CD4-positive, alpha-beta T cell (primary cell): ENCODE measurements around the gene TCN2. TPM values are rescaled to one million over a fixed set of nuclear protein-coding genes. Genes with fewer than 3 reads are reported as not detected.

Experiments used
- ATAC-seq: fragments of 200-7000 bp; cut with Tn5 transposase; one replicate; pipeline ENCODE4 v1.10.0; 2022; ENCODE audit warnings: mild to moderate bottlenecking; ENCODE audit not compliant: poor library complexity
- CTCF ChIA-PET: fragments of 350-600 bp; sonication (Branson Sonifier 250); formaldehyde crosslinking; loops from one replicate; lab custom pipeline; 2021; ENCODE audit warnings: antibody characterized with exemption, inconsistent platforms; lab: Charles Lee
- POLR2A ChIA-PET: fragments of 350-600 bp; sonication (Branson Sonifier 250); formaldehyde crosslinking; loops from one replicate; lab custom pipeline; 2021; ENCODE audit warnings: antibody characterized with exemption, inconsistent platforms; lab: Charles Lee
- DNase-seq, 14 experiments: peaks; one replicate each; pipeline ENCODE4 v3.0.0-alpha.2; 2013 to 2020; ENCODE audit warnings: mixed read lengths in 2 of 14
- H3K27ac ChIP-seq, 2 donors: one replicate each; pipeline versions ENCODE4 v1.5.1 to v1.7.0; 2013; ENCODE audit warnings: low read length in 2 of 2, low read depth in 1 of 2, mild to moderate bottlenecking in 1 of 2
- H3K27me3 ChIP-seq, 2 experiments: 1 replicate in 1 of 2; 2 replicates in 1 of 2; pipeline versions ENCODE4 v1.6.1 to v1.7.0; 2013; ENCODE audit warnings: low read length in 2 of 2, control low read depth in 1 of 2, mild to moderate bottlenecking in 1 of 2, moderate library complexity in 1 of 2; ENCODE audit not compliant: insufficient read depth in 2 of 2, control insufficient read depth in 1 of 2
- H3K36me3 ChIP-seq: one replicate; pipeline ENCODE4 v1.6.1; 2013; ENCODE audit warnings: low read length, control low read depth; ENCODE audit not compliant: insufficient read depth
- H3K4me1 ChIP-seq: one replicate; pipeline ENCODE4 v1.6.1; 2013; ENCODE audit warnings: low read length, control low read depth; ENCODE audit not compliant: insufficient read depth
- H3K4me3 ChIP-seq: one replicate; pipeline ENCODE4 v1.5.1; 2013; ENCODE audit warnings: mild to moderate bottlenecking, low read length, moderate library complexity
- H3K9me3 ChIP-seq, 2 experiments: 1 replicate in 1 of 2; 2 replicates in 1 of 2; pipeline versions ENCODE4 v1.6.1 to v1.7.0; 2013; ENCODE audit warnings: low read length in 2 of 2, mild to moderate bottlenecking in 2 of 2, control low read depth in 1 of 2, moderate library complexity in 1 of 2; ENCODE audit not compliant: control insufficient read depth in 1 of 2, insufficient read depth in 1 of 2
- H3K27ac Mint-ChIP-seq: one replicate; pipeline ENCODE4 v1.8.0; 2020; ENCODE audit warnings: mixed read lengths
- H3K27me3 Mint-ChIP-seq: one replicate; pipeline ENCODE4 v1.8.0; 2021; ENCODE audit warnings: mixed read lengths
- H3K36me3 Mint-ChIP-seq: one replicate; pipeline ENCODE4 v1.8.0; 2021; ENCODE audit warnings: low read depth, mixed read lengths
- H3K4me1 Mint-ChIP-seq: one replicate; pipeline ENCODE4 v1.8.0; 2021; ENCODE audit warnings: low read depth, mixed read lengths
- H3K4me3 Mint-ChIP-seq: one replicate; pipeline ENCODE4 v1.8.0; 2020; ENCODE audit warnings: mild to moderate bottlenecking, mixed read lengths
- H3K9me3 Mint-ChIP-seq: one replicate; pipeline ENCODE4 v1.8.0; 2020; ENCODE audit warnings: mixed read lengths
- intact Hi-C, 2 experiments: fragments of 100-400 bp; cut with DNase I in 1 of 2; cut with micrococcal nuclease in 1 of 2; formaldehyde crosslinking; loops; one replicate each; pipeline versions ENCODE4 v1.15.1 to v1.9.0; 2023 to 2025; cut with DNase I, micrococcal nuclease
- total RNA-seq, 174 experiments: library from RNA in 2 of 174; stranded (reverse) in 2 of 174; gene quantifications; one replicate each; pipeline ENCODE4 v1.2.3 and lab custom pipeline; 2021 to 2026
- TF ChIP-seq, protein P1 (sequence below): fragments of 200-600 bp; IDR thresholded peaks from one replicate; pipeline ENCODE4 v1.8.0; 2022; ENCODE audit warnings: antibody characterized with exemption, mild to moderate bottlenecking

The TCN2 gene
- total RNA-seq, 2 experiments from 2014 or later: 0.52 to 0.53 TPM

DNA sequence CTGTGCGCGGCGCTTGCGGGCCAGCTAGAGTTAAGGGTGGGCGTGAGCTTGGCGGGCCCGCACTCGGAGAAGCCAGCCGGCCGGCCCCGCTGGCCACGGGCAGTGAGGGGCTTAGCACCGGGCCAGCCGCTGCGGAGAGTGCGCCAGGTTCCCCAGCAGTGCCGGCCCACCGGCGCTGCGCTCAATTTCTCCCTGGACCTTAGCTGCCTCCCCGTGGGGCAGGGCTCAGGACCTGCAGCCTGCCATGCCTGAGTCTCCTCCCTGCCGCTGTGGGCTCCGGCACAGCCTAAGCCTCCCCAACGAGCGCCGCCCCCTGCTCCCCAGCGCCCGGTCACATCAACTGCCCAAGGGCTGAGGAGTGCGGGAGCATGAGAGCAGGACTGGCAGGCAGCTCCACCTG is 10.1 kb upstream of the TCN2 start:
- Histone ChIP-seq H3K4me3 (no peak overlapping the region), H3K4me1 (peaks cover 6% of the 10 kb centered on the region), H3K27me3 (no peaks in the 10 kb centered on the region), H3K9me3 (no peaks in the 10 kb centered on the region), H3K27ac (no peak overlapping the region), H3K36me3 (no peaks in the 10 kb centered on the region)
- DNase-seq (no peak), ATAC-seq (no peak)
- H3K4me3 Mint-ChIP-seq: no peak overlapping the region
- no peaks in the 10 kb centered on the region for H3K9me3 Mint-ChIP-seq
- H3K27ac Mint-ChIP-seq: no peak overlapping the region
- no peaks in the 10 kb centered on the region for H3K36me3 Mint-ChIP-seq
- intact Hi-C loops: loop anchor here in 1 of 2 experiments (10.0 kb wide), 3 partner anchors 888 to 1348 kb away; partner anchors contain the start of genes DEPDC5, EIF4ENIF1, PRR14L and YWHAH
- POLR2A ChIA-PET: no interaction called here
- no peaks in the 10 kb centered on the region for H3K27me3 Mint-ChIP-seq
- TF ChIP-seq, protein P1, sequence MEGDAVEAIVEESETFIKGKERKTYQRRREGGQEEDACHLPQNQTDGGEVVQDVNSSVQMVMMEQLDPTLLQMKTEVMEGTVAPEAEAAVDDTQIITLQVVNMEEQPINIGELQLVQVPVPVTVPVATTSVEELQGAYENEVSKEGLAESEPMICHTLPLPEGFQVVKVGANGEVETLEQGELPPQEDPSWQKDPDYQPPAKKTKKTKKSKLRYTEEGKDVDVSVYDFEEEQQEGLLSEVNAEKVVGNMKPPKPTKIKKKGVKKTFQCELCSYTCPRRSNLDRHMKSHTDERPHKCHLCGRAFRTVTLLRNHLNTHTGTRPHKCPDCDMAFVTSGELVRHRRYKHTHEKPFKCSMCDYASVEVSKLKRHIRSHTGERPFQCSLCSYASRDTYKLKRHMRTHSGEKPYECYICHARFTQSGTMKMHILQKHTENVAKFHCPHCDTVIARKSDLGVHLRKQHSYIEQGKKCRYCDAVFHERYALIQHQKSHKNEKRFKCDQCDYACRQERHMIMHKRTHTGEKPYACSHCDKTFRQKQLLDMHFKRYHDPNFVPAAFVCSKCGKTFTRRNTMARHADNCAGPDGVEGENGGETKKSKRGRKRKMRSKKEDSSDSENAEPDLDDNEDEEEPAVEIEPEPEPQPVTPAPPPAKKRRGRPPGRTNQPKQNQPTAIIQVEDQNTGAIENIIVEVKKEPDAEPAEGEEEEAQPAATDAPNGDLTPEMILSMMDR: no peak
- CTCF ChIA-PET: no interaction called here
- no peaks in the 10 kb centered on the region for H3K4me1 Mint-ChIP-seq

DNA sequence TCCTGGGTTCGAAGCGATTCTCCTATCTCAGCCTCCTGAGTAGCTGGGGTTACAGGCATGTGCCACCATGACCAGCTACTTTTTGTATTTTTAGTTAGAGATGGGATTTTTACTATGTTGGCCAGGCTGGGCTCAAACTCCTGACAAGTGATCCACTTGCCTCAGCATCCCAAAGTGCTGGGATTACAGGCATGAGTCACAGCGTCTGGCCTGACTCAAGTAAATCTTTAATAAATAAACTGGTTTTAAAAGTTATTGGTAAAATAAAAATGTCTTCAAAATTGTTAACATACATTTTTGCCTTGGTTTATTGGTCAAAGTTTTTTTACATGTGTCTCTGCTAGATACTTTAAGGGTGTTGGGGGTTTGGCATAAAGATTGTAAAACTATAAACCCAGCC is 8.0 kb upstream of the TCN2 start:
- H3K4me1 ChIP-seq: no peaks in the 10 kb centered on the region
- no peak for ATAC-seq
- H3K27me3 ChIP-seq: no peaks in the 10 kb centered on the region
- H3K27ac ChIP-seq: no peak overlapping the region
- H3K9me3 ChIP-seq: no peaks in the 10 kb centered on the region
- no peak for DNase-seq
- ChIA-PET CTCF (no interaction called here), POLR2A (no interaction called here)
- no peaks in the 10 kb centered on the region for H3K9me3 Mint-ChIP-seq
- H3K27me3 Mint-ChIP-seq: no peaks in the 10 kb centered on the region
- no peaks in the 10 kb centered on the region for H3K36me3 ChIP-seq
- H3K36me3 Mint-ChIP-seq: no peaks in the 10 kb centered on the region
- intact Hi-C loops: loop anchor here in 1 of 2 experiments (10.0 kb wide), 3 partner anchors 886 to 1346 kb away; partner anchors contain the start of genes DEPDC5, EIF4ENIF1, PRR14L and YWHAH
- H3K4me3 Mint-ChIP-seq: no peak overlapping the region
- no peak overlapping the region for H3K4me3 ChIP-seq
- no peaks in the 10 kb centered on the region for H3K4me1 Mint-ChIP-seq
- TF ChIP-seq, protein P1: no peak
- no peak overlapping the region for H3K27ac Mint-ChIP-seq

DNA sequence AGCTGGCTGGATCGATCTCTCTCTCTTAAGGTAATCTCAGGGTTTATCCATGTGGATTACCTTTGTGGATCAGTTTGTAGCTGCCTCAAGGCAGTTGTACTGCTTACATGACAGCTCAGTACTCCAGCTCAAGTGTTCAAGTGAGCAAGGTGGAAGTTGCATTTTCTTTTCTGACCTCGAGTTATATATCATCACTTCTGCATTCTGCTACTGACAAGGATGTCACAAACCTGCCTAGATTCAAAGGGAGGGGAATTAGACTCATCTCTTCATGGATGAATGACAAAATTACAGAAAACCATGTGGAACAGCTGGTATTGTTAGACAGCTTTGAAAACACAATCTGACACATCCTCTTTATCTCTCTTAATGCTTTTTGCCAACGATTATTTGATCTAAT is 6.1 kb upstream of the TCN2 start:
- H3K4me1 ChIP-seq: peaks cover 7% of the 10 kb centered on the region
- no peaks in the 10 kb centered on the region for H3K9me3 Mint-ChIP-seq
- no peak for DNase-seq
- H3K4me1 Mint-ChIP-seq: peaks cover 6% of the 10 kb centered on the region
- no peak for ATAC-seq
- no peaks in the 10 kb centered on the region for H3K36me3 ChIP-seq
- H3K27ac ChIP-seq: no peak overlapping the region
- ChIA-PET CTCF (no interaction called here), POLR2A (interaction anchor here (0.6 kb wide), 1 partner anchor 354 kb away, joined by 3 read pairs; no protein-coding TSS in a partner anchor)
- H3K4me3 Mint-ChIP-seq: no peak overlapping the region
- intact Hi-C loops: loop anchor here in 1 of 2 experiments (10.0 kb wide), 1 partner anchor 206 kb away; the partner anchor contains the start of gene SEC14L2
- H3K4me3 ChIP-seq: no peak overlapping the region
- H3K27me3 Mint-ChIP-seq: no peaks in the 10 kb centered on the region
- no peaks in the 10 kb centered on the region for H3K9me3 ChIP-seq
- no peaks in the 10 kb centered on the region for H3K36me3 Mint-ChIP-seq
- H3K27ac Mint-ChIP-seq: no peak overlapping the region
- TF ChIP-seq, protein P1: no peak
- H3K27me3 ChIP-seq: no peaks in the 10 kb centered on the region
